Neutrophil (primary cell): ENCODE data around the gene WSCD1.

Source experiments
- H3K27ac ChIP-seq: fragments of 200-600 bp; sonication (generic); 2 replicates; pipeline ENCODE4 v1.5.1; 2016; ENCODE audit warnings: mild to moderate bottlenecking, moderate library complexity
- H3K27me3 ChIP-seq: fragments of 200-600 bp; sonication (generic); 2 replicates; pipeline ENCODE4 v1.6.0; 2016; ENCODE audit warnings: mild to moderate bottlenecking
- H3K36me3 ChIP-seq: fragments of 200-600 bp; sonication (generic); 2 replicates; pipeline ENCODE4 v1.5.1; 2017
- H3K4me1 ChIP-seq, 2 experiments: fragments of 200-600 bp in 1 of 2; sonication (generic) in 1 of 2; 1 replicate in 1 of 2; 2 replicates in 1 of 2; pipeline versions ENCODE4 v1.5.1 to v1.6.1; 2013 to 2016; ENCODE audit warnings: low read depth in 1 of 2, low read length in 1 of 2, mild to moderate bottlenecking in 1 of 2, moderate library complexity in 1 of 2; ENCODE audit not compliant: control insufficient read depth in 1 of 2, insufficient read depth in 1 of 2
- H3K4me3 ChIP-seq, 2 experiments: fragments of 200-600 bp in 1 of 2; sonication (generic) in 1 of 2; 1 replicate in 1 of 2; 2 replicates in 1 of 2; pipeline ENCODE4 v1.5.1; 2013 to 2016; ENCODE audit warnings: low read depth in 1 of 2, low read length in 1 of 2, mild to moderate bottlenecking in 1 of 2, moderate library complexity in 1 of 2
- H3K9me3 ChIP-seq: fragments of 200-600 bp; sonication (generic); 2 replicates; pipeline ENCODE4 v1.5.1; 2016
- CTCF ChIP-seq: fragments of 200-600 bp; sonication (generic); IDR thresholded peaks from 2 replicates; pipeline ENCODE4 v1.5.1; 2016; ENCODE audit warnings: antibody characterized with exemption

WSCD1 gene

GRCh38 chr17:6170349-6170748 lies 100.2 kb downstream of the WSCD1 start:
- Histone ChIP-seq H3K27ac (no peak overlapping the region), H3K36me3 (no peaks in the 10 kb centered on the region), H3K4me3 (no peak overlapping the region), H3K4me1 (no peaks in the 10 kb centered on the region), H3K27me3 (no peaks in the 10 kb centered on the region), H3K9me3 (no peaks in the 10 kb centered on the region)
- TF ChIP-seq CTCF: no peak

- no peak overlapping the region for H3K4me3 ChIP-seq
- H3K4me1 ChIP-seq: no peaks in the 10 kb centered on the region
- no peaks in the 10 kb centered on the region for H3K36me3 ChIP-seq
- no peaks in the 10 kb centered on the region for H3K9me3 ChIP-seq
- no peak overlapping the region for H3K27ac ChIP-seq
- TF ChIP-seq CTCF: no peak
- H3K27me3 ChIP-seq: no peaks in the 10 kb centered on the region
These were observed 102.6 kb downstream of the WSCD1 start for GRCh38 chr17:6172642-6173330.

GRCh38 chr17:6173653-6174052 lies 103.5 kb downstream of the WSCD1 start:
- Histone ChIP-seq H3K9me3 (no peaks in the 10 kb centered on the region), H3K27ac (no peak overlapping the region), H3K27me3 (no peaks in the 10 kb centered on the region), H3K4me3 (no peak overlapping the region), H3K36me3 (no peaks in the 10 kb centered on the region), H3K4me1 (no peaks in the 10 kb centered on the region)
- TF ChIP-seq CTCF: no peak
